HEK293T (cell line): ENCODE data around the gene CHRM5.

Experiments
- CTCF ChIA-PET: fragments of 350-600 bp; formaldehyde crosslinking; extraction: SDS; loops from one replicate; lab custom pipeline; 2021; ENCODE audit warnings: antibody characterized with exemption, inconsistent platforms; lab: Yijun Ruan, JAX
- POLR2A ChIA-PET: fragments of 350-600 bp; formaldehyde crosslinking; extraction: SDS; loops from one replicate; lab custom pipeline; 2020; ENCODE audit warnings: antibody characterized with exemption, inconsistent platforms; lab: Yijun Ruan, JAX
- DNase-seq: peaks from one replicate; pipeline ENCODE4 v3.0.0; 2012; ENCODE audit warnings: mixed read lengths; ENCODE audit errors: extremely low spot score
- ARNT ChIP-seq: fragments of 450-650 bp; IDR thresholded peaks from 2 replicates; pipeline ENCODE4 v1.6.1; 2017; ENCODE audit warnings: mild to moderate bottlenecking
- BHLHE40 ChIP-seq: fragments of 450-650 bp; IDR thresholded peaks from 2 replicates; pipeline ENCODE4 v1.6.1; 2016; ENCODE audit warnings: mild to moderate bottlenecking, moderate library complexity, borderline replicate concordance
- CTBP1 ChIP-seq: fragments of 450-650 bp; IDR thresholded peaks from 2 replicates; pipeline ENCODE4 v1.6.1; 2016; ENCODE audit warnings: borderline replicate concordance
- ELF4 ChIP-seq: fragments of 450-650 bp; IDR thresholded peaks from 2 replicates; pipeline ENCODE4 v1.6.1; 2017; ENCODE audit warnings: antibody characterized with exemption
- FOXA1 ChIP-seq: fragments of 450-650 bp; IDR thresholded peaks from 2 replicates; pipeline ENCODE4 v1.6.1; 2016; ENCODE audit warnings: mild to moderate bottlenecking
- FOXK2 ChIP-seq: fragments of 450-650 bp; IDR thresholded peaks from 2 replicates; pipeline ENCODE4 v1.6.1; 2016; ENCODE audit warnings: mild to moderate bottlenecking
- FOXM1 ChIP-seq: fragments of 450-650 bp; IDR thresholded peaks from 2 replicates; pipeline ENCODE4 v1.6.1; 2017; ENCODE audit warnings: mild to moderate bottlenecking, borderline replicate concordance
- HDGF ChIP-seq: fragments of 450-650 bp; IDR thresholded peaks from 2 replicates; pipeline ENCODE4 v1.6.1; 2017; ENCODE audit warnings: antibody characterized with exemption, borderline replicate concordance
- L3MBTL2 ChIP-seq: fragments of 450-650 bp; conservative IDR thresholded peaks from 2 replicates; pipeline ENCODE4 v1.6.1; 2016; ENCODE audit warnings: mild to moderate bottlenecking
- LEF1 ChIP-seq: fragments of 450-650 bp; IDR thresholded peaks from 2 replicates; pipeline ENCODE4 v1.6.1; 2017; ENCODE audit warnings: mild to moderate bottlenecking, borderline replicate concordance
- NFRKB ChIP-seq: fragments of 450-650 bp; IDR thresholded peaks from 2 replicates; pipeline ENCODE4 v1.6.1; 2016; ENCODE audit warnings: mild to moderate bottlenecking, moderate library complexity
- SP1 ChIP-seq: fragments of 450-650 bp; IDR thresholded peaks from 2 replicates; pipeline ENCODE4 v1.6.1; 2017
- SUZ12 ChIP-seq: fragments of 450-650 bp; IDR thresholded peaks from 2 replicates; pipeline ENCODE4 v1.6.1; 2016; ENCODE audit warnings: mild to moderate bottlenecking
- TARDBP ChIP-seq: fragments of 450-650 bp; IDR thresholded peaks from 2 replicates; pipeline ENCODE4 v1.6.1; 2016
- ZNF384 ChIP-seq: fragments of 450-650 bp; IDR thresholded peaks from 2 replicates; pipeline ENCODE4 v1.6.1; 2016
- TF ChIP-seq, protein P1 (sequence below): fragments of 450-650 bp; IDR thresholded peaks from 2 replicates; pipeline ENCODE4 v1.6.1; 2016

CHRM5 gene, protein sequence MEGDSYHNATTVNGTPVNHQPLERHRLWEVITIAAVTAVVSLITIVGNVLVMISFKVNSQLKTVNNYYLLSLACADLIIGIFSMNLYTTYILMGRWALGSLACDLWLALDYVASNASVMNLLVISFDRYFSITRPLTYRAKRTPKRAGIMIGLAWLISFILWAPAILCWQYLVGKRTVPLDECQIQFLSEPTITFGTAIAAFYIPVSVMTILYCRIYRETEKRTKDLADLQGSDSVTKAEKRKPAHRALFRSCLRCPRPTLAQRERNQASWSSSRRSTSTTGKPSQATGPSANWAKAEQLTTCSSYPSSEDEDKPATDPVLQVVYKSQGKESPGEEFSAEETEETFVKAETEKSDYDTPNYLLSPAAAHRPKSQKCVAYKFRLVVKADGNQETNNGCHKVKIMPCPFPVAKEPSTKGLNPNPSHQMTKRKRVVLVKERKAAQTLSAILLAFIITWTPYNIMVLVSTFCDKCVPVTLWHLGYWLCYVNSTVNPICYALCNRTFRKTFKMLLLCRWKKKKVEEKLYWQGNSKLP

DNA sequence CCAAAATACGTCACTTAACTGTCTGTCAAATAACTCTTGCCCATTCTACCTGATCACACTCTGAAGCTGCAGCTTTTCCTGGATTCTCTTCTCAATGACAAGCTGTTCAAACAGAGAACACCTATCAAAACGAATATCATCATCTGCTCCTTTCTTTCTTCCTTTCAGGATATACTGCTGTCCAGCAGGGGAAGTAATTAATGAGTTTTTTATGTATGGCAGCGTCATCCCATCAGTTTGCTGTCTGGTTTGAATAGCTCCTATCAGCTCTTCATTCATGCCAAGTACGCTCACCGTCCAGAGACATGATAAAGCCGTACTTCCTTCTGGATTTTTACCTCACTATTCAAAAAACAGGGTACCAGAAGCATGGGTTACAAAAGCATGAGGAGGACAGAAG is at the start of gene CHRM5:
Gene CHRM5, plus strand, starts transcription at position 274 of the 400 bp plus-strand sequence. CDS start 94,221 bp downstream, outside the sequence.
- TF ChIP-seq SP1: no peak
- TF ChIP-seq BHLHE40: no peak
- no peak for TF ChIP-seq FOXA1
- no peak for TF ChIP-seq ELF4
- TF ChIP-seq NFRKB: no peak
- TF ChIP-seq L3MBTL2: no peak
- TF ChIP-seq FOXM1: no peak
- TF ChIP-seq, protein P1, sequence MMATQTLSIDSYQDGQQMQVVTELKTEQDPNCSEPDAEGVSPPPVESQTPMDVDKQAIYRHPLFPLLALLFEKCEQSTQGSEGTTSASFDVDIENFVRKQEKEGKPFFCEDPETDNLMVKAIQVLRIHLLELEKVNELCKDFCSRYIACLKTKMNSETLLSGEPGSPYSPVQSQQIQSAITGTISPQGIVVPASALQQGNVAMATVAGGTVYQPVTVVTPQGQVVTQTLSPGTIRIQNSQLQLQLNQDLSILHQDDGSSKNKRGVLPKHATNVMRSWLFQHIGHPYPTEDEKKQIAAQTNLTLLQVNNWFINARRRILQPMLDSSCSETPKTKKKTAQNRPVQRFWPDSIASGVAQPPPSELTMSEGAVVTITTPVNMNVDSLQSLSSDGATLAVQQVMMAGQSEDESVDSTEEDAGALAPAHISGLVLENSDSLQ: no peak
- no peak for TF ChIP-seq FOXK2
- TF ChIP-seq TARDBP: no peak
- TF ChIP-seq HDGF: no peak
- no peak for TF ChIP-seq ARNT
- no peak for TF ChIP-seq CTBP1
- no peak for DNase-seq
- ChIA-PET CTCF (interaction anchor here (0.6 kb wide), 1 partner anchor 971 kb away, joined by 3 read pairs; no protein-coding TSS in a partner anchor), POLR2A (no interaction called here)

DNA sequence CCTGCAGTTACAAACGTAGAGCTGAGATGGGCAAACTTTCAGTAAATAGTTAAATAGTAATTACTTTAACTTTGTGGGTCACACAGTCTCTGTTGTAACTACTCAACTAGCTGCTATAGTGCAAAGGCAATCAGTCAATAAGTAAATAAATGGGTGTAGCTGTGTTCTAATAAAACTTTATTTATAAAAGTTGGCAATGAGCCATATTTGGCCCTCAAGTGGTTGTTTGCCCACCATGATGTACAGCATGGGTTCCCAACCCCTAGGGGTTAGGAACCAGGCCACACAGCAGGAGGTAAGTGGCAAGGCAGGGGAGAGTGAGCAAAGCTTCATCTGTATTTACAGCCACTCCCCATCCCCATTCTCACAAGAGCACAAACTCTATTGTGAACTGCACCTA is 44.9 kb upstream of the CHRM5 start:
- POLR2A ChIA-PET: no interaction called here
- no peak for DNase-seq
- CTCF ChIA-PET: no interaction called here
- no peak for TF ChIP-seq SUZ12
- no peak for TF ChIP-seq SP1
- no peak for TF ChIP-seq BHLHE40
- no peak for TF ChIP-seq FOXK2
- no peak for TF ChIP-seq ARNT
- TF ChIP-seq ZNF384: no peak
- no peak for TF ChIP-seq FOXA1
- TF ChIP-seq LEF1: no peak
- TF ChIP-seq ELF4: no peak
- no peak for TF ChIP-seq TARDBP
- TF ChIP-seq L3MBTL2: no peak
- TF ChIP-seq CTBP1: no peak
- no peak for TF ChIP-seq HDGF
- no peak for TF ChIP-seq FOXM1
- TF ChIP-seq, protein P1: no peak
- no peak for TF ChIP-seq NFRKB

DNA sequence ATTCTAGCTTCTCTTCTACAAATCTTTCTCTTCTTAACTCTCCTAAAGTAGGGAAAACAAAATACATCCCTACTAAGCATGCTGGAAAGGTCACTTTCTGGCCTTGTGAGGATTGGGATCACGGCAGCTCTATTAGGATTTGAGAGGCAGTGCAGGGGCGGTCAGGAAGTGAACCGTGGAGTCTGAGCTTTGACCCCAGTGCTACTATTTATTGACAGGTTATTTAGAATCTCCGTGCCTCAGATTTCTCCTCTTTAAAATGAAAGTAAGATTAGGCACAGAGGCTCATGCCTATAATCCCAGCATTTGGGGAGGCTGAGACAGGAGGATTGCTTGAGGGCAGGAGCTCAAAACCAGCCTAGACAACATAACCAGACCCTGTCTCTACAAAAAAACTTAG is 42.0 kb upstream of the CHRM5 start:
- TF ChIP-seq, protein P1: no peak
- no peak for TF ChIP-seq SUZ12
- TF ChIP-seq FOXA1: no peak
- TF ChIP-seq FOXM1: no peak
- TF ChIP-seq HDGF: no peak
- no peak for TF ChIP-seq L3MBTL2
- CTCF ChIA-PET: interaction anchor here (0.6 kb wide), 1 partner anchor 36 kb away, joined by 3 read pairs; no protein-coding TSS in a partner anchor
- POLR2A ChIA-PET: no interaction called here
- DNase-seq: no peak

DNA sequence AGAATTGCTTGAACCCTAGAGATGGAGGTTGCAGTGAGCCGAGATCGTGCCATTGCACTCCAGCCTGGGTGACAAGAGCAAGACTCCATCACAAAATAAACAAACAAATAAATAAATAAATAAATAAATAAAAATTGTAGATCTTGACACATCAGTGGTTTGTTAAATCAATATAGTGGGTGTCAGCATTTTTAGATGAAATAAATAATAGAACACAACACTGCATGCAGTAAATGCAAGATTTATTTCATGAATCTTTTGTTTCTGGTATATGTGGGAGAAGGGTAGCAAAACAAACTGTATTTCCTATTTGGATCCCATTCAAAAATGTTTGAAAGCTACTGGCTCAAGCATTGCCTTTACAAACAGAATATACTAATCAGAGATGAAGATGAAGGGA is 35.6 kb upstream of the CHRM5 start:
- ChIA-PET POLR2A (no interaction called here), CTCF (interaction anchor here (0.6 kb wide), 1 partner anchor 18 kb away, joined by 3 read pairs; no protein-coding TSS in a partner anchor)
- DNase-seq: no peak
- TF ChIP-seq BHLHE40 (no peak), FOXM1 (no peak), SUZ12 (no peak)

DNA sequence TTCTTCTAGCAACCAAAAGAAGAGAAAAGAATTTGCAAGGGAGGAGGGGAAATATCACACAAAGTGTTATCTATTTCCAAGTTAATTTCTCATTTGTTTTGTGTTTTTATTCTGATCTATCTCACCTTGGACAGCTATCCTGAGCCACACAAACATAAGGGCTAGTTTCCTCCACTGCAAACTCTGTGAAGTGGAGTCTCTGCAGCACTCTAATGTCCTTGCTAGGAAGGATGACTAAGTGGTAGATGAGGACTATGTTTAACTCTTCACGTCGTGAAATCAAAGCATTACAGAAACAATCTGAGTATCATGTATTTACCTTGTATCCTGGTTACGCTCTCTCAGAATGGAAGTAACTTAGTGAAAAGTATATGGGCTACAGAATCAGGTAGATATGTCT is 33.9 kb upstream of the CHRM5 start:
- ChIA-PET CTCF (interaction anchor here (0.6 kb wide), 1 partner anchor 123 kb away, joined by 4 read pairs; no protein-coding TSS in a partner anchor), POLR2A (no interaction called here)
- TF ChIP-seq, protein P1: no peak
- TF ChIP-seq FOXM1 (no peak), SP1 (no peak), TARDBP (no peak), FOXK2 (no peak), BHLHE40 (no peak), ZNF384 (no peak), L3MBTL2 (no peak), NFRKB (no peak), ARNT (no peak), SUZ12 (no peak), ELF4 (no peak), LEF1 (no peak), CTBP1 (no peak), FOXA1 (no peak), HDGF (no peak)
- no peak for DNase-seq
